ENCODE results near the gene TOMM20. TPM values are rescaled to one million over a fixed set of nuclear protein-coding genes. Genes with fewer than 3 reads are reported as not detected.

The TOMM20 gene
- total and polyA plus RNA-seq, 9 of the 15 experiments (the other 6 are each of a cell fraction or from before 2014, with no cell fraction given), result 70.6 to 334 (median 159) TPM

DNA sequence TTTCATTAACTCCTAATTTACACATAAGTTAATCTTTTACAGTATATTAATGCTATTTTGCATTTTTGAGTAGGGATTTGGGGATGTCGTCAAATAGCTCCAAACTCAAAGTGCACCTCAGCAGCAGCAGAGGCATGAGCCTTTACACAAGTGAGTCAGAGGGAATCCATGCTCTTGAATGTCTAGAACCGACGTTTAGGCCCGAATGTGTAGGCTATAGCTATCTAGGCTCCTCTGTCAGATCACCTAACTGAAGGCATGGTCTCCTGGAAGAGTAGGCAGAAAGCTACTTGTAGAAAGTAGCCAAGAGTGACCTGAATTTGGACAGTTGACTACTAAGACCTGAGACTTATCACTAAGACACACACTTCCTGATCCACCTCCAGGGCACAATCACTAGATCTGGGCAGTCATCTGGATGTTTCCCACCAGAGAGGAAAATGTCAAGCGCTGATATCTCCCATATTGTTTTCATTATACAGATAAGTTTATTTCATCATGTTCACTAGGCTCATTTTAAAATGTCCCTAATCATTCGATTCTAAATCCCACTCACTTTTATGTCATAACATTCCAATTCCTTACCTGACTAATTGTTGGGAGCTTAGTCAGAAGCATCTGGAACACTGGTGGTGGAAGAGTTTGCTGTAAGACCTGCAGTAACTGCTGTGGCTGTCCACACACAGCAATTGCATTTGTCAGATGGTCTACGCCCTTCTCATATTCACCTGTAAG lies 15.3 kb downstream of the TOMM20 start (continued):
- TF ChIP-seq, protein P1, sequence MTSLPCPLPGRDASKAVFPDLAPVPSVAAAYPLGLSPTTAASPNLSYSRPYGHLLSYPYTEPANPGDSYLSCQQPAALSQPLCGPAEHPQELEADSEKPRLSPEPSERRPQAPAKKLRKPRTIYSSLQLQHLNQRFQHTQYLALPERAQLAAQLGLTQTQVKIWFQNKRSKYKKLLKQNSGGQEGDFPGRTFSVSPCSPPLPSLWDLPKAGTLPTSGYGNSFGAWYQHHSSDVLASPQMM (CRISPR knock-in tag; IDR thresholded peaks at IDR 0.05), result no peak
- TF ChIP-seq POLR2A (conservative IDR thresholded peaks at IDR 0.05) (no peak), POLR2B (IDR thresholded peaks at IDR 0.05; ENCODE audit: low read depth, partially characterized antibody) (no peak), BHLHE40 (IDR thresholded peaks at IDR 0.05; ENCODE audit: low read length) (no peak), CBFA2T3 (IDR thresholded peaks at IDR 0.05) (peak; percentile 93), TEAD4 (IDR thresholded peaks at IDR 0.05; ENCODE audit: low read length) (peak; percentile 91), TEAD4 (CRISPR knock-in tag; IDR thresholded peaks at IDR 0.05; ENCODE audit: borderline replicate concordance) (no peak), ZNF583 (CRISPR knock-in tag; IDR thresholded peaks at IDR 0.05) (no peak), MAZ (CRISPR knock-in tag; conservative IDR thresholded peaks at IDR 0.05 in 1 of 2, IDR thresholded peaks at IDR 0.05 in 1 of 2) (peak in 1 of 2 experiments; percentile 28; a peak in 1 of 4 replicates), POLR2AphosphoS5 (IDR thresholded peaks at IDR 0.05; ENCODE audit: control insufficient read depth, insufficient read depth, low read depth, low read length) (peak; percentile 82; the same call in 1 of the 2 replicates), ZNF224 (CRISPR knock-in tag; IDR thresholded peaks at IDR 0.05) (no peak), GABPB1 (CRISPR knock-in tag; IDR thresholded peaks at IDR 0.05) (no peak), ZBED1 (IDR thresholded peaks at IDR 0.05) (no peak), ZNF644 (tag; IDR thresholded peaks at IDR 0.05; ENCODE audit: low read depth) (0 out of 2 replicates have a peak, but pooled peaks have one; percentile 59), XRCC3 (IDR thresholded peaks at IDR 0.05) (no peak), NUFIP1 (IDR thresholded peaks at IDR 0.05; ENCODE audit: partially characterized antibody) (no peak), TCFL5 (CRISPR knock-in tag; conservative IDR thresholded peaks at IDR 0.05) (no peak), ZBTB17 (CRISPR knock-in tag; IDR thresholded peaks at IDR 0.05) (no peak), MCM3 (IDR thresholded peaks at IDR 0.05) (no peak), NFATC3 (IDR thresholded peaks at IDR 0.05) (no peak), U2AF2 (optimal IDR thresholded peaks at IDR 0.05; ENCODE audit: low read depth, low read length) (no peak), PHTF2 (CRISPR knock-in tag; IDR thresholded peaks at IDR 0.05) (no peak), MEF2D (tag; conservative IDR thresholded peaks at IDR 0.05; ENCODE audit: low read depth) (no peak), TEAD2 (tag; IDR thresholded peaks at IDR 0.05) (no peak)
- TF ChIP-seq, protein P2, sequence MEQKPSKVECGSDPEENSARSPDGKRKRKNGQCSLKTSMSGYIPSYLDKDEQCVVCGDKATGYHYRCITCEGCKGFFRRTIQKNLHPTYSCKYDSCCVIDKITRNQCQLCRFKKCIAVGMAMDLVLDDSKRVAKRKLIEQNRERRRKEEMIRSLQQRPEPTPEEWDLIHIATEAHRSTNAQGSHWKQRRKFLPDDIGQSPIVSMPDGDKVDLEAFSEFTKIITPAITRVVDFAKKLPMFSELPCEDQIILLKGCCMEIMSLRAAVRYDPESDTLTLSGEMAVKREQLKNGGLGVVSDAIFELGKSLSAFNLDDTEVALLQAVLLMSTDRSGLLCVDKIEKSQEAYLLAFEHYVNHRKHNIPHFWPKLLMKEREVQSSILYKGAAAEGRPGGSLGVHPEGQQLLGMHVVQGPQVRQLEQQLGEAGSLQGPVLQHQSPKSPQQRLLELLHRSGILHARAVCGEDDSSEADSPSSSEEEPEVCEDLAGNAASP (IDR thresholded peaks at IDR 0.05), result no peak
- TF ChIP-seq, protein P3, sequence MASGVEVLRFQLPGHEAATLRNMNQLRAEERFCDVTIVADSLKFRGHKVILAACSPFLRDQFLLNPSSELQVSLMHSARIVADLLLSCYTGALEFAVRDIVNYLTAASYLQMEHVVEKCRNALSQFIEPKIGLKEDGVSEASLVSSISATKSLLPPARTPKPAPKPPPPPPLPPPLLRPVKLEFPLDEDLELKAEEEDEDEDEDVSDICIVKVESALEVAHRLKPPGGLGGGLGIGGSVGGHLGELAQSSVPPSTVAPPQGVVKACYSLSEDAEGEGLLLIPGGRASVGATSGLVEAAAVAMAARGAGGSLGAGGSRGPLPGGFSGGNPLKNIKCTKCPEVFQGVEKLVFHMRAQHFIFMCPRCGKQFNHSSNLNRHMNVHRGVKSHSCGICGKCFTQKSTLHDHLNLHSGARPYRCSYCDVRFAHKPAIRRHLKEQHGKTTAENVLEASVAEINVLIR (CRISPR knock-in tag; IDR thresholded peaks at IDR 0.05), result no peak
- TF ChIP-seq, protein P4, sequence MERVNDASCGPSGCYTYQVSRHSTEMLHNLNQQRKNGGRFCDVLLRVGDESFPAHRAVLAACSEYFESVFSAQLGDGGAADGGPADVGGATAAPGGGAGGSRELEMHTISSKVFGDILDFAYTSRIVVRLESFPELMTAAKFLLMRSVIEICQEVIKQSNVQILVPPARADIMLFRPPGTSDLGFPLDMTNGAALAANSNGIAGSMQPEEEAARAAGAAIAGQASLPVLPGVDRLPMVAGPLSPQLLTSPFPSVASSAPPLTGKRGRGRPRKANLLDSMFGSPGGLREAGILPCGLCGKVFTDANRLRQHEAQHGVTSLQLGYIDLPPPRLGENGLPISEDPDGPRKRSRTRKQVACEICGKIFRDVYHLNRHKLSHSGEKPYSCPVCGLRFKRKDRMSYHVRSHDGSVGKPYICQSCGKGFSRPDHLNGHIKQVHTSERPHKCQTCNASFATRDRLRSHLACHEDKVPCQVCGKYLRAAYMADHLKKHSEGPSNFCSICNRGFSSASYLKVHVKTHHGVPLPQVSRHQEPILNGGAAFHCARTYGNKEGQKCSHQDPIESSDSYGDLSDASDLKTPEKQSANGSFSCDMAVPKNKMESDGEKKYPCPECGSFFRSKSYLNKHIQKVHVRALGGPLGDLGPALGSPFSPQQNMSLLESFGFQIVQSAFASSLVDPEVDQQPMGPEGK (CRISPR knock-in tag; IDR thresholded peaks at IDR 0.05; ENCODE audit: borderline replicate concordance), result no peak
